HepG2 (cell line): Measurements from ENCODE around the gene CSRNP3. TPM values are rescaled to one million over a fixed set of nuclear protein-coding genes. Genes with fewer than 3 reads are reported as not detected.

Experiments
- ATAC-seq: fragments of 200-7000 bp; cut with Tn5 transposase; 3 replicates; pipeline ENCODE4 v1.9.1; 2020; ENCODE audit warnings: mild to moderate bottlenecking, moderate library complexity
- BruUV-seq: library from RNA; stranded (reverse); fragments of 400-500 nt; replicated peaks from 2 replicates; lab custom pipeline; 2021; lab: Mats Ljungman, UMichigan
- CTCF ChIA-PET: fragments of 300-600 bp; formaldehyde crosslinking; extraction: SDS; loops from one replicate; lab custom pipeline; 2021; ENCODE audit warnings: low total read pairs, inconsistent platforms, low intra/inter-chr PET ratio; lab: Yijun Ruan, JAX
- POLR2A ChIA-PET: fragments of 350-600 bp; sonication (Branson Sonifier 250); formaldehyde crosslinking; loops from one replicate; lab custom pipeline; 2020; ENCODE audit warnings: antibody characterized with exemption, inconsistent platforms; lab: Yijun Ruan, JAX
- DNase-seq: peaks from one replicate; pipeline ENCODE4 v3.0.0-alpha.2; 2015; ENCODE audit warnings: low spot score
- FAIRE-seq: peaks from 3 replicates; lab custom pipeline; 2011; peaks lifted over from hg19 to GRCh38; lab: Jason Lieb, UNC
- H2AFZ ChIP-seq: one replicate; pipeline ENCODE4 v1.6.1; 2011; ENCODE audit warnings: low read length, inconsistent platforms
- H3K27ac ChIP-seq: fragments of 300-600 bp; 3 replicates; pipeline ENCODE4 v1.8.0; 2011; ENCODE audit warnings: mixed run types, mild to moderate bottlenecking, mixed read lengths, low read length, inconsistent platforms; ENCODE audit not compliant: insufficient read depth; ENCODE audit errors: extremely low read length
- H3K27me3 ChIP-seq, 2 experiments: fragments of 200-600 bp in 1 of 2; 2 replicates in 1 of 2; 3 replicates in 1 of 2; pipeline versions ENCODE4 v1.6.0 to v1.8.0; 2011; ENCODE audit warnings: low read length in 2 of 2, mild to moderate bottlenecking in 2 of 2, moderate library complexity in 2 of 2, inconsistent platforms in 1 of 2; ENCODE audit not compliant: insufficient read depth in 2 of 2, control insufficient read depth in 1 of 2
- H3K36me3 ChIP-seq, 2 experiments: fragments of 200-600 bp in 1 of 2; replicated peaks in 1 of 2; 2 replicates in 1 of 2; 3 replicates in 1 of 2; pipeline versions ENCODE4 v1.5.1 to v1.8.0; 2011; ENCODE audit warnings: low read length in 2 of 2, inconsistent platforms in 1 of 2; ENCODE audit not compliant: insufficient read depth in 2 of 2, control insufficient read depth in 1 of 2
- H3K4me1 ChIP-seq: 2 replicates; pipeline ENCODE4 v1.5.1; 2012; ENCODE audit warnings: low read length, inconsistent platforms; ENCODE audit not compliant: insufficient read depth
- H3K4me2 ChIP-seq: 2 replicates; pipeline ENCODE4 v1.6.0; 2011; ENCODE audit warnings: low read depth, low read length, inconsistent platforms
- H3K4me3 ChIP-seq, 3 experiments: fragments of 200-600 bp in 1 of 3; sonication (generic), shearing (Covaris generic) in 1 of 3; replicated peaks in 1 of 3; 2 replicates each; pipeline ENCODE4 v1.5.1; 2011 to 2016; ENCODE audit warnings: low read length in 3 of 3, inconsistent platforms in 2 of 3, low read depth in 2 of 3, mild to moderate bottlenecking in 2 of 3, control low read depth in 1 of 3, mixed read lengths in 1 of 3; ENCODE audit not compliant: insufficient read depth in 1 of 3
- H3K79me2 ChIP-seq: one replicate; pipeline ENCODE4 v1.6.1; 2011; ENCODE audit warnings: low read length, inconsistent platforms; ENCODE audit not compliant: insufficient read depth
- H3K9ac ChIP-seq: 2 replicates; pipeline ENCODE4 v1.6.0; 2011; ENCODE audit warnings: mild to moderate bottlenecking, low read depth, low read length, inconsistent platforms; ENCODE audit not compliant: insufficient read depth
- H3K9me3 ChIP-seq: 2 replicates; pipeline ENCODE4 v1.5.1; 2012; ENCODE audit warnings: mild to moderate bottlenecking, low read length
- H4K20me1 ChIP-seq: 2 replicates; pipeline ENCODE4 v1.6.0; 2011; ENCODE audit warnings: inconsistent platforms, mild to moderate bottlenecking, low read length, moderate library complexity; ENCODE audit not compliant: insufficient read depth
- HDAC6 ChIP-seq: fragments of 200-600 bp; sonication (generic); IDR thresholded peaks from 2 replicates; pipeline ENCODE4 v1.7.0; 2017; ENCODE audit warnings: mild to moderate bottlenecking, antibody characterized with exemption, low read length, low read depth
- HMG20B ChIP-seq: conservative IDR thresholded peaks from 2 replicates; pipeline ENCODE4 v1.6.1; 2016; ENCODE audit warnings: missing genetic modification reagents, missing compliant biosample characterization
- KDM5A ChIP-seq: fragments of 200-600 bp; sonication (generic); IDR thresholded peaks from 2 replicates; pipeline ENCODE4 v1.7.0; 2018; ENCODE audit warnings: antibody characterized with exemption, mild to moderate bottlenecking, low read length, borderline replicate concordance
- KMT2A ChIP-seq: sonication (generic); formaldehyde crosslinking; IDR thresholded peaks from 2 replicates; pipeline ENCODE4 v1.4.0; 2020; ENCODE audit warnings: missing genetic modification reagents
- MNT ChIP-seq: fragments of 450-650 bp; IDR thresholded peaks from 2 replicates; pipeline ENCODE4 v1.6.1; 2016
- NCOR1 ChIP-seq: fragments of 200-600 bp; sonication (generic); IDR thresholded peaks from 2 replicates; pipeline ENCODE4 v1.7.0; 2017; ENCODE audit warnings: antibody characterized with exemption, low read length, borderline replicate concordance
- NFIC ChIP-seq: IDR thresholded peaks from 2 replicates; pipeline ENCODE4 v1.6.1; 2012; ENCODE audit warnings: mild to moderate bottlenecking, low read length, inconsistent platforms
- TGIF2 ChIP-seq: IDR thresholded peaks from 2 replicates; pipeline ENCODE4 v1.6.1; 2016; ENCODE audit warnings: control low read depth, missing compliant biosample characterization
- ZNF333 ChIP-seq: sonication (generic); formaldehyde crosslinking; IDR thresholded peaks from 2 replicates; pipeline ENCODE4 v1.4.0; 2020; ENCODE audit warnings: mild to moderate bottlenecking, missing genetic modification reagents, borderline replicate concordance
- ZNF703 ChIP-seq: sonication (generic); formaldehyde crosslinking; IDR thresholded peaks from 2 replicates; pipeline ENCODE4 v1.5.1; 2020; ENCODE audit warnings: missing genetic modification reagents, mild to moderate bottlenecking, moderate library complexity, borderline replicate concordance
- WGBS: methylation state at CpG from one replicate; pipeline ENCODE4 v1.1.6; 2017; ENCODE audit warnings: low lambda C conversion rate; 5-methylcytosine and 5-hydroxymethylcytosine counted together
- in situ Hi-C: cut with HindIII; loops from 2 replicates; pipeline ENCODE4 v1.10.0; 2017; ENCODE audit warnings: low pct_unique_long_range_greater_than_20kb; ENCODE audit not compliant: extremely low pct_ligation_motif_present
- intact Hi-C: fragments of 100-400 bp; cut with micrococcal nuclease; formaldehyde crosslinking; loops from one replicate; pipeline ENCODE4 v1.10.0; 2022; ENCODE audit not compliant: unreplicated experiment
- polyA plus RNA-seq, 8 experiments: library from polyadenylated mRNA; depleted of rRNA in 3 of 8; stranded (reverse) in 7 of 8; unstranded in 1 of 8; fragments of >200 nt; fragmentation: Illumina TruSeq in 4 of 8; extraction: Trizol in 4 of 8; gene quantifications; 2 replicates each; pipeline versions ENCODE4 v1.2.1 to v1.2.3, GENCODE V29; 2011 to 2016; ENCODE audit warnings: low read depth in 4 of 8, missing spikeins in 1 of 8, mixed read lengths in 1 of 8; ENCODE audit not compliant: insufficient read depth in 1 of 8
- total RNA-seq, 5 experiments: library from RNA; depleted of rRNA; stranded (reverse); fragments of >200 nt; fragmentation: Illumina TruSeq; extraction: Trizol; gene quantifications; 2 replicates each; pipeline ENCODE4 v1.2.3, GENCODE V29; 2016; ENCODE audit warnings: low read depth in 1 of 5
- TF ChIP-seq, protein P1 (sequence below): sonication (generic); formaldehyde crosslinking; IDR thresholded peaks from 2 replicates; pipeline ENCODE4 v1.4.0; 2020; ENCODE audit warnings: missing genetic modification reagents, borderline replicate concordance
- TF ChIP-seq, protein P2 (sequence below): sonication (generic); formaldehyde crosslinking; IDR thresholded peaks from 2 replicates; pipeline ENCODE4 v1.5.0; 2020; ENCODE audit warnings: missing genetic modification reagents

The CSRNP3 gene
- total and polyA plus RNA-seq, 2 of the 13 experiments (the other 11 are each of a cell fraction or from before 2014, with no cell fraction given) = not detected

GRCh38 chr2:165452327-165452726, 17.2 kb upstream of the CSRNP3 start:
- Histone ChIP-seq H2AFZ (no peak overlapping the region), H3K27me3 (no peaks in the 10 kb centered on the region), H3K79me2 (no peaks in the 10 kb centered on the region), H3K36me3 (no peaks in the 10 kb centered on the region), H3K9ac (no peak overlapping the region), H4K20me1 (no peaks in the 10 kb centered on the region), H3K4me1 (no peaks in the 10 kb centered on the region), H3K27ac (no peak overlapping the region), H3K9me3 (no peaks in the 10 kb centered on the region), H3K4me2 (no peak overlapping the region), H3K4me3 (no peak overlapping the region)
- ATAC-seq = no peak
- DNase-seq = no peak
- in situ Hi-C loops = no loop called here
- ChIA-PET POLR2A (no interaction called here), CTCF (no interaction called here)
- intact Hi-C loops = no loop called here
- FAIRE-seq = no peak
- TF ChIP-seq, protein P1, sequence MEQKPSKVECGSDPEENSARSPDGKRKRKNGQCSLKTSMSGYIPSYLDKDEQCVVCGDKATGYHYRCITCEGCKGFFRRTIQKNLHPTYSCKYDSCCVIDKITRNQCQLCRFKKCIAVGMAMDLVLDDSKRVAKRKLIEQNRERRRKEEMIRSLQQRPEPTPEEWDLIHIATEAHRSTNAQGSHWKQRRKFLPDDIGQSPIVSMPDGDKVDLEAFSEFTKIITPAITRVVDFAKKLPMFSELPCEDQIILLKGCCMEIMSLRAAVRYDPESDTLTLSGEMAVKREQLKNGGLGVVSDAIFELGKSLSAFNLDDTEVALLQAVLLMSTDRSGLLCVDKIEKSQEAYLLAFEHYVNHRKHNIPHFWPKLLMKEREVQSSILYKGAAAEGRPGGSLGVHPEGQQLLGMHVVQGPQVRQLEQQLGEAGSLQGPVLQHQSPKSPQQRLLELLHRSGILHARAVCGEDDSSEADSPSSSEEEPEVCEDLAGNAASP (CRISPR knock-in tag) = no peak
- TF ChIP-seq ZNF333 (CRISPR knock-in tag) (no peak), MNT (no peak), NCOR1 (no peak), NFIC (no peak), KDM5A (no peak), HMG20B (CRISPR knock-in tag) (no peak), TGIF2 (CRISPR knock-in tag) (no peak), KMT2A (no peak), ZNF703 (CRISPR knock-in tag) (no peak), HDAC6 (no peak)
- TF ChIP-seq, protein P2, sequence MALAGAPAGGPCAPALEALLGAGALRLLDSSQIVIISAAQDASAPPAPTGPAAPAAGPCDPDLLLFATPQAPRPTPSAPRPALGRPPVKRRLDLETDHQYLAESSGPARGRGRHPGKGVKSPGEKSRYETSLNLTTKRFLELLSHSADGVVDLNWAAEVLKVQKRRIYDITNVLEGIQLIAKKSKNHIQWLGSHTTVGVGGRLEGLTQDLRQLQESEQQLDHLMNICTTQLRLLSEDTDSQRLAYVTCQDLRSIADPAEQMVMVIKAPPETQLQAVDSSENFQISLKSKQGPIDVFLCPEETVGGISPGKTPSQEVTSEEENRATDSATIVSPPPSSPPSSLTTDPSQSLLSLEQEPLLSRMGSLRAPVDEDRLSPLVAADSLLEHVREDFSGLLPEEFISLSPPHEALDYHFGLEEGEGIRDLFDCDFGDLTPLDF (CRISPR knock-in tag) = no peak
- WGBS = 9% methylated on average over 2 of the region's 2 CpGs
- BruUV-seq = no TSS peak
